NCI-H524 treated with DMSO at 0.1 percent for 48 hours (cell line): ENCODE measurements around the gene BAZ1A.

Experiments
- DNase-seq: peaks from one replicate; lab custom pipeline; 2025; lab: John Stamatoyannopoulos, UW

BAZ1A gene, protein sequence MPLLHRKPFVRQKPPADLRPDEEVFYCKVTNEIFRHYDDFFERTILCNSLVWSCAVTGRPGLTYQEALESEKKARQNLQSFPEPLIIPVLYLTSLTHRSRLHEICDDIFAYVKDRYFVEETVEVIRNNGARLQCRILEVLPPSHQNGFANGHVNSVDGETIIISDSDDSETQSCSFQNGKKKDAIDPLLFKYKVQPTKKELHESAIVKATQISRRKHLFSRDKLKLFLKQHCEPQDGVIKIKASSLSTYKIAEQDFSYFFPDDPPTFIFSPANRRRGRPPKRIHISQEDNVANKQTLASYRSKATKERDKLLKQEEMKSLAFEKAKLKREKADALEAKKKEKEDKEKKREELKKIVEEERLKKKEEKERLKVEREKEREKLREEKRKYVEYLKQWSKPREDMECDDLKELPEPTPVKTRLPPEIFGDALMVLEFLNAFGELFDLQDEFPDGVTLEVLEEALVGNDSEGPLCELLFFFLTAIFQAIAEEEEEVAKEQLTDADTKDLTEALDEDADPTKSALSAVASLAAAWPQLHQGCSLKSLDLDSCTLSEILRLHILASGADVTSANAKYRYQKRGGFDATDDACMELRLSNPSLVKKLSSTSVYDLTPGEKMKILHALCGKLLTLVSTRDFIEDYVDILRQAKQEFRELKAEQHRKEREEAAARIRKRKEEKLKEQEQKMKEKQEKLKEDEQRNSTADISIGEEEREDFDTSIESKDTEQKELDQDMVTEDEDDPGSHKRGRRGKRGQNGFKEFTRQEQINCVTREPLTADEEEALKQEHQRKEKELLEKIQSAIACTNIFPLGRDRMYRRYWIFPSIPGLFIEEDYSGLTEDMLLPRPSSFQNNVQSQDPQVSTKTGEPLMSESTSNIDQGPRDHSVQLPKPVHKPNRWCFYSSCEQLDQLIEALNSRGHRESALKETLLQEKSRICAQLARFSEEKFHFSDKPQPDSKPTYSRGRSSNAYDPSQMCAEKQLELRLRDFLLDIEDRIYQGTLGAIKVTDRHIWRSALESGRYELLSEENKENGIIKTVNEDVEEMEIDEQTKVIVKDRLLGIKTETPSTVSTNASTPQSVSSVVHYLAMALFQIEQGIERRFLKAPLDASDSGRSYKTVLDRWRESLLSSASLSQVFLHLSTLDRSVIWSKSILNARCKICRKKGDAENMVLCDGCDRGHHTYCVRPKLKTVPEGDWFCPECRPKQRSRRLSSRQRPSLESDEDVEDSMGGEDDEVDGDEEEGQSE (N-terminal part only)

DNA sequence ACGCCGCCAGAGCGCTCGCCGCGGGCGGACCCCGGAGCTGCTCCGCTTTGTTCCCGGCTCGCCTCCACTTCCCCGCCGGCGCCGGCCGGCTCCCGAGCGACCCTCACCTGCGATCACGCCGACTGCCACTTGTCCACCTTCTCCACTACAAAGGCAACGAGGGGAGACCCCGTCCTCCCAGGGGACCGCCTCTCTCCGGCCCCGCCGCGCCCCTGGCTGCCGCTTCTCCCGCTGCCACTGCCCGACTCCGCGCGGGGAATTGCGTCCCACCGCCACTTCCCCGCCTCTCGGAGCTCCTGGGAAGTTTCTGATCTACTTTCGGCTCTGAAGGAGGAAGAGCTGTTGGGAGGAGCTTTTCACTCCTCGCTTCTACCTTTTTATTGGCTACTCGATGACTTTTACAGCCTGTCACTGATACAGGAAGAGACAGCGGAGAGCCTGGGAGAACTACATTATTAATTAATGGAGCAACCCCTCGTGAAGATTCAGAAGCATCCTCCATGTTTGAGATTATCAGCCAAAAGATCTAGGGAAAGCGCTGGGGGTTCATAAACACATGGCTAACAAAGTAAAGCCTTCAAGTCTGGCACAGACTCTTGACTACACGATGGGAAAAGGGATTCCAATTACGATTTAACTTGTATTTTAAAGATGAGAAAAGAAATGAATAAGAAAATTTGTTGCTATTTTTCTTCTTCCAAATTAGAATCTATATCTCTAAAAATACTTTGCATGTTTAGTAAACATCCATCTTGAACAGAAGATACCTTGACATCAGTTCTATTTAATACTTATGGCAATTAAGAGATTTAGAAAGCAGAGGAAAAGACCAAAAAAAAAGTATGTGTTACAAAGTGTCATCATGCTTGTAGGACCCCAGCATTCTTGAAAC lies at the start of gene BAZ1A:
BAZ1A (minus strand) TSS at position 330 of the 892 bp plus-strand sequence. CDS start 756 bp downstream, outside the sequence.
- peak; percentile 97 for DNase-seq

DNA sequence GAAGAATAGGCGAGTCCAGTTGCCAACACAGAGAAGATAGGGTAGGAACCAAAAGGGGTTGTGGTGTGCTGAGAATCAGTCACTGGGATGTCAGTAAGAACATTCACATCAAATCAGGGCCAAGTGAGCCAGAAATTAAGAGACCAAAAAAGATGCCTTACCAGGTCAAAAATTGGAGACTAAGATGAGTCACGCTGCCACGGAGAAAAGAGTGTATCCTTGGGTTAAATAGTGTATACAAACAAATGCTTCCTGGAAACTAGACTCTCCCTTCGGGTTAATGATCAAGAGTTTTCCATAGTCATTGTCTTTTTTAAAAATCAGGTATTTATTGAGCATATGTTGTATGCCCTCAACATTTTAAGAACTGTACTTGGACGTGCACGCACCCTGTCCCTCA lies 45.2 kb upstream of the BAZ1A start:
- no peak for DNase-seq

DNA sequence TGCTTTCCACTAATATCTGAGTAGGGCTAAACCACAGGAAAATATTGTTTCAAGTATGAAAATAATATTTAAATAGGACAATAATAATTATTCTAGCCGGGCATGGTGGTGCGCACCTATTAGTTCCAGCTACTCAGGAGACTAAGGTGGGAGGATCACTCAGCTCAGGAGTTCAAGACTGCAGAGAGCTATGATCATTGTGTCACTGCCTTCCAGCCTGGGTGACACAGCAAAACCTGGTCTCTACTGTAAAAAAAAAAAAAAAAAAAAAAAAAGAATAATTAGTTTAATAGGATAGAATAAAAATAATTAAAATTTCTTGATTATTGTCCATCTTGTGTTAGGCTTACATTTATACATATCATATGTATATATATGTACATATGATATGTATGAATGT lies 38.5 kb upstream of the BAZ1A start:
- DNase-seq, result no peak

DNA sequence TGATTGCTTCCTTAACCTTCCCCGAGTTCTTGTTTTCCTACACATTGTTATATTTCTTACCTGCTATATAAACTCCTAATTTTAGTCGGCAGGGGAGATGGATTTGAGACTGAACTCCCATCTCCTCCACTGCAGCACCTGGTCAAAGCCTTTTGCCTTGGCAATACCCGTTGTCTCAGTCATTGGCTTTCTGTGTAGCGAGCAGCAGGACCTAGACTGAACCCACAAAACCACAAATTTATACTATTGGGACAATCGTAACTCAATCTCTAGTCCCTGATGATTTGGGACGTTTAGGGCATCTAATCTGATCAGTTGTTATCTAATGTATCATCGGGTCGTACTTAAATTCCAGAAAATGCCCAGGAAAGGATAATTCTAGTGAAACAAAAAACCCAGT lies 37.8 kb upstream of the BAZ1A start:
- DNase-seq, result no peak

DNA sequence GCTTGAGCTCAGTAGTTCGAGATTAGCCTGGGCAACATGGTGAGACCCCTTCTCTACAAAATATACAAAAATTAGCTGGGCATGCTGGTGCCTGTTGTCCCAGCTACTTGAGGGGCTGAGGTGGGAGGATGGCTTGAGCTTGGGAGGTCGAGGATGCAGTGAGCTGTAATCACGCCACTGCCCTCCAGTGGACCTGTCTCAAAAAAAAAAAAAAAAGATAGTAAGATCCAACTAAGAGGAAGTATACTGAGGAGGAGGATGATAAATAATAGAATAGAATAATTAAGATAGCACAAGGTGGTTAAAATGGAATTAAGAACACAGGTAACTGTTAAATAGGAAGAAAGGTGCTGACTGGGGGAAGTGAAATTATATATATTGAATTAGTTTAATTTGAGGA lies 37.0 kb upstream of the BAZ1A start:
- DNase-seq, result no peak

DNA sequence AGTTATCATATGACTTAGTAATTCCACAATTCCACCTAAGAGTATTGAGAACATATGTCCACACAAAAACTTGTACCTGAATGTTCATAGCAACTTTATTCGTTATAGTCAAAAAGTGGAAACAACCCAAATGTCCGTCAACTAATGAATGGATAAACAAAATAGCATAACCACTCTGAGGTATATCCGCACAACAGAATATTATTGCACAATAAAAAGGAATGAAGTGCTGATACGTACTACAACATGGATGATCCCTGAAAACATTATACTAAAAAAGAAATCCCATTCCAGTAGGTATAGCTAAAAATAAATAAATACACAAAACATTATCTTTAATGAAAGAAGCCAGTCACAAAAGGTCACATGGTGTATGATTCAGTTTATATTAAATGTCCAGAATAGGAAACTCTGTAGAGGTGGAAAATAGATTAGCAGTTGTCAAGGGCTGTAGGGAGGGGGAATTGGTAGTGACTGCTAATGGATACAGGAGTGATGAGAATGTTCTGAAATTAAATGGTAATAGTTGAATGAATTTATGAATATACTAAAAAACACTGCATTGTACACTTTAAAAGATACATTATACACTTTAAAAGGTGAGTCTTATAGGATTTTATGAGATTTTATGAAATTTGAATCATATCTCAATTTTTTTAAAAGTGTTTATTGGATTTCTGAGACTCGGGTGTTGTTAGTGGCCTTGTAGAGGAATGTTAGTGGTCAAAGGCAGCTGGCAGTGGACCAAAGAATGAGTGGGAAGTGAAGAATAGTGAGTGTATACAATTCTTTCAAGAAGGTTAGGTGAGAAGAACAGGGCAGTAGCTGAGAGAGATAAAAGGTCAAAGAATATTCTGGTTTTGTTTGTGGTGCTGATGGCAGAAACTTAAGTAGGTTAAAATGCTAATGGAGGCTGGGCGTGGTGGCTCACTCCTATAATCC lies 36.3 kb upstream of the BAZ1A start:
- DNase-seq, result no peak

DNA sequence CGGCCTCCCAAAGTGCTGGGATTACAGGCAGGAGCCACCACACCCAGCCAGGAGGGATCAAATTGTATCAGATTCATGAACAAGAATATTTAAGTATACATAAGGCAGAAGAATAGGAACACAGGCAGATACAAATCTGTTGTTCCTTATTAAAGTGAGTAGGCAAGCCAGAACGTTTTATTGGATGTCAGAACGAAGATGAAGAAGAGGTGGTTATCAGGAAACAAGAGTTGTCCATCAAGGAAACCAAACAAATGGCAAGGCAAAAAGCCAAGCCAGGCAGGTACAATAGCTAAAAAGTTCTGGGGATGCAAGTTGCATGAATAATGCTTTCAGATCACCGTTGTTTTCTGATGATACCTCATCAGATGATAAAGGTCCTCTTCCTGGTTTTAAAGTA lies 31.1 kb upstream of the BAZ1A start:
- no peak for DNase-seq

DNA sequence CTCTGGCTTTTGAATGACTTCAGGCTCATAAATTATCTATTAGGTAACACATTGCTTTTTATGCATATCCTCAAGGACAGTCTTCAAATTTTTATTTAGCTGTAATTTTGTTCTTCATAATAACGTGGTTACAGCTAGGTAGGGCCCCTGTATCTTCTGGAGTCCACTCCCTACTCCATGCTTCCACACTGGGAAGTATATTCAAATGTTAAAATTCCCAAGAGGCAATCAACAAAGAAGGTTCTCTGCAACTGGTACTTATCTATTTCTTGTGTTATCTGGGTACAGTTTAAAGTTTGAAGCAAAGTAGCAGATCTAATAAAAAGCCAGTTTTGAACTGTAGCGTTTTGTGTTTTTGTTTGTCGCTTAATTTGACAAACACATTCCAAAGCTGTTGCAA lies 20.1 kb upstream of the BAZ1A start:
- no peak for DNase-seq

DNA sequence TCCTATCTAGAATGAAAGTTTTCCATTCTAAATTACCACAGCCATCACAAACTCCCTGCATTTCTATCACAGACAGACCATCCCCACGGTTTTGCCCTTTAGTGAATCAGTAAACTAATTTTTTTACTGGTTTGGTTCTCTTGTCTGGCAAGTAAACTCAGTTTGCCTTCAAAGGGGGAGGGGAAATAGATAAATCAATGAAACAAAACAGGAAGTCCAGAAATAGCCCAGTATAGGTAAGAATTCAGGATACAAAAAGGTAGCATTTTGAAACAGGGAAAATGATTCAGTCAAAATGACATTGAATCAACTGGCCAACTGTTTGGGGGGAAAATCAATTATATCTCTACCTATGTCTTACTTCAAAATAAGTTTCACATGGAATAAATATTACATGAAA lies 15.8 kb upstream of the BAZ1A start:
- no peak for DNase-seq

DNA sequence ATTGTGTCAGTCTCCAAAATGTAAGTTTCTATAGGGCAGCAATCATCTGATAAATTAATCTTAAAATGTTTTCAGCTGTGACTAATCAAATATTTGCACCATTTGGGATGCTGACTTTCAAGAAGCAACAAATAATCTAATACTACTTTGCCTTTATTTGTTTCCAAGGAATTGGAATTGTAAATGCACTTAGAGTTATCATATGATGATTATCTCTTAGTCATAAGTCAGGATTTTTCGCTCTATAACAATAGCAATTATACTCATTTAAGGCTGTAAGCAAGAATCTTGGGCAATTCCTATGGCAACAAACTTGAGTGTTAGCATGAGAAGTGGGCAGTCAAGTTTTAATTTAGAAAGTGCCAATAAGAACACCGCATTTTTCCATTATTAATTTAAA lies 13.0 kb upstream of the BAZ1A start:
- no peak for DNase-seq

DNA sequence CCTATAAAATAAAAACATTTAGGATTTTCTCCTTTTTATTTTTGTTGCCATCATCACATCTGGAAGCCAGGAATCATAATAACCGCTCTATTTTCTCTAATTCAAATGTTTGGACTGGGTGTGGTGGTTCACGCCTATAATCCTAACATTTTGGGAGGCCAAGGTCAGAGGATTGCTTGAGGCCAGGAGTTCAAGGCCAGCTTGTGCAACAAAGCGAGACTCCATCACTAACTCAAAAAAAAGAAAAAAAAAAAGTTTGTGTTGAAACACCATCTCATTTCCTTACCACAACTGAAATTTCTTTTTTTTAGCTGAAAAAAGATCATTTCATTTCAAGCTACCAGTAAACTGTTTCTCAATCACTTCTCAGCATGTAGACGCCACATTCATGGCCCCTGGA lies 8.8 kb upstream of the BAZ1A start:
- DNase-seq, result no peak

DNA sequence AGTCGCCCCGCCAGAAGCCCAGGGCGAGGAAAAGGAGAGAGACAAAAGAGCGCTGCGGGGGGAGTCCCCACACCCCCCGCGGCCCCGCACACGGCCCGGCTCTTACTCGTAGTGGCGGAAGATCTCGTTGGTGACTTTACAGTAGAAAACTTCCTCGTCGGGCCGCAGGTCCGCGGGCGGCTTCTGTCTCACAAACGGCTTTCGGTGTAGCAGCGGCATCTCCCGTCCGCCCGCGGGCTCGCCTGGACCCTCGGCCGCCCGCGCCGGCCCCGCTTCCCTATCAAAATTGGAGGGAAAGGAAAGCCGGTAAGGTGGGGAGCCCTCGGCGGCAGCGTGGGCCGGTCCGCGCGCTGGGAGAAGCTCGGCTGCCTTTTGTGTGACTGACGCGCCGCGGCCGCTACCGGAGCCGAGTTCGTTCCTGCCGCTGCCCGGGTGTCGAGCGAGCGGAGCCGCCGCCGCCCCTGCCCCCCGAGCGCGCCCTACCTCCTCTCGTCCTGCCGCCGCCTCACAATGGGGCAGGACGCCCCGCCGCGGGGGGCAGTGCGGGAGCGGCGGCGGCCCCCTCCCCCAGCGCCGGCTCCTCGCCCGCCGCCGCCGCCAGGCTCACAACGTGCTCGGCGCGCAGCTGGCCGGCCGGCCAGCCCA lies 652 bp downstream of the BAZ1A start:
- no peak for DNase-seq

DNA sequence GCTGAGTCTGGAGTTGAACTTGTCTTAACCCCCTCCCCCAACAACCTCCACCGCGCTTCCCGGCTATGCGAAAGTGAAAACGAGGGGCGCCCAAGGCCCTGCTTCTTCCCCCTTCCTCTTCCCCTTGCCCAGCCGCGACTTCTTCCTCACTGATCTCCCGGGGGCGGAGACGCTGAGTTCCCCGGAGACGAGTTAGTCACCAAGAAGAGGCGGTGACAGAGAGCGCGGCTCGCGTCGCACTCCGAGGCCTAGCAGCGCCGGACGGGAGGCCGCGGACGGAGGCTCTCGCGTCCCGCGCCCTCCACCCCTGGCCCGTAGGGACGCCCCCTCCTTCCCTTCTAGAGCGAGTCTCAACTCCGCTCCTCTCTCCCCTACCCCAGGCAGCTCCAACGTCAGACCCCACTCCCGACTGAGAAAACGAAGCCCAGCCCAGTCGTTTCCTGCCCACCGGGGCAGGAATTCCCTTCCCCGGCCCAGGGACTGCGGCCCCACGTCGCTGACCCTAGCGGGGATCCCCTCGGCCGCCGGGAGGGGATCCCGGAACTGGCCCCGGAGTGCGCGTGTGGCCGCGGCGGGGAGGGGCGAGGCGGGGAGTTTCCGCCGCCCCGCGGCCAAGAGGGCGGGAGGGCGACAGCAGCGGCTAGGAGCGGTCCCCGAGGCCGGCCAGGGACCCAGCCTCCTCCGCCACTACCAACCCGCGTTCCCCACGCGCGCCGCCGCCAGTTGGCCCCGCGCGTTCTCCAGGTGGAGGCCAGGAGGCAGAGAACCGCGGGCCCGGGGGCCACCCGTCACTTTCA lies 1.4 kb downstream of the BAZ1A start:
- peak; percentile 78 for DNase-seq

DNA sequence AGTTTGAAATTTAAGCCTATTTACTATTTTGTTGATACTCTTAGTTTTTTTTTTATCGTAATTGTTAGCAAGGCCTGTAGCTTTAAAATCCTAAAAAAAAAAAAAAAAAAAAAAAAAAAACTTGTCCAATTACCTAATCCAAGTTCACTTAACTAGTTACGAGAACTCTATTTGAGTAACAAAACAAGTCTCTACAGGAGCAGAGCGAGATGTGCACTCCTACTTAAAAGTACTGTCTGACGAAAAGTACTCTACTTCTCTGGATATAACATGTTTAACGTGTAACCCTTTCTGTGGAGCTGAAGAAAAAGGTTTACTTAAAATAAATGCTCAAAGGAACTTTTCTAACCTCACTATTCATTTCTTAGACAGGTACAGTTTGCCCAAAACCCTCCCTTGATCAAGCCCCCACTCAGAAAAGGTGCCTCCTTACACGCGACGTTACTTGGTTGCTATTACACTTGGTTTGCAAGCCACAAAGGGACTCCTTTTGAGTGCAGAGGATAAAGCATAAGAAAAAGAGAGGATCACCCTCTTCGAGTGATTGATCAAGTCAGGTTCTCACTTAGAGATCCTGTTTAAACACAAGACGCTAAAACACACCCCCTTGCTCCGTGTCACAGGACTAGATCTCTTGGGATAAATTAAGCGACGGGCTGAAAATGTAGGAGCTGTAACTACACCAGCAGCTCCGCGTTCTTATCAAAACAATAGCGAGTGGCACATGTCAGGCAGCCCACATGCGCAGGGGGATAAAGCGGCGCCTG lies 2.2 kb downstream of the BAZ1A start:
- DNase-seq, result peak; percentile 78

DNA sequence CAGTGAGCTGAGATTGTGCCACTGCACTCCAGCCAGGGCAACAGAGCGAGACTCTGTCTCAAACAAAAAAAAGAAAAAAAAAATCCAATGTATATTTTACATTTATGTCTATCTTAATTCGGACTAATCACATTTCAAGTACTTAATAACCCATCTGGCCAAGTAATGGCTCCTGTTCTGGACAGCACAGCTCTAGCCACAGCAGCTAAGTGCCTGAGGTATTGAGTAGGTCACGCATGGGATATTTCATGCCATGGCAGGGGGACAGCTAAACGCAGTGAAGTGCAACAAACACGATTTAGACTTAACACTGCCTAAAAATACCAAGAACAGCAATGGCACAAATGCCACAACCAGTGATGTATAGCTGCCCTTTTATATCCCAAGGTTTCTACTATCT lies 8.0 kb downstream of the BAZ1A start:
- peak; percentile 63 for DNase-seq

DNA sequence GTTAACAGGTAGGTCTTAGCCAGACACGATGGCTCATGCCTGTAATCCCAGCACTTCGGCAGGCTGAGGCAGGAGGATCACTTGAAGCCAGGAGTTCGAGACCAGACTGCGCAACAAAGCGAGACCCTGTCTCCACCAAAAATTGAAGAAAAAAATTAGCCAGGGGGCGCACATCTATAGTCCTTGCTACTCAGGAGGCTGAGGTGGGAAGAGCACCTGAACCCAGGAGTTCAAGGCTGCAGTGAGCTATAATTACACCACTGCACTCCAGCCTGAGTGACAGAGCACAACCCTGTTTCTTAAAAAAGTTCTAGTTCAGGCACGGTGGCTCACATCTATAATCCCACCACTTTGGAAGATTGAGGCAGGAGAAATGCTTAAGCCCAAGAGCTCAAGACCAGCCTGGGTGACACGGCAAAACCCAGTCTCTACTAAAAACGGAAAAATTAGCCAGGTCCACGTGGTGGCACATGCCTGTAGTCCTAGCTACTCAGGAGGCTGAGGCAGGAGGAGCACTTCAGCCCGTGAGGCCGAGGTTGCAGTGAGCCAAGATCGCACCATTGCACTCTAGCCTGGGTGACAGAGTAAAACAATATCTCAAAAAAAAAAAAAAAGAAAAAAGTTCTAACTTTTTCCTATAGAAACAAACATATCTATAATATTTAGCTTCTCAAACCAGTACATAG lies 9.1 kb downstream of the BAZ1A start:
- no peak for DNase-seq

DNA sequence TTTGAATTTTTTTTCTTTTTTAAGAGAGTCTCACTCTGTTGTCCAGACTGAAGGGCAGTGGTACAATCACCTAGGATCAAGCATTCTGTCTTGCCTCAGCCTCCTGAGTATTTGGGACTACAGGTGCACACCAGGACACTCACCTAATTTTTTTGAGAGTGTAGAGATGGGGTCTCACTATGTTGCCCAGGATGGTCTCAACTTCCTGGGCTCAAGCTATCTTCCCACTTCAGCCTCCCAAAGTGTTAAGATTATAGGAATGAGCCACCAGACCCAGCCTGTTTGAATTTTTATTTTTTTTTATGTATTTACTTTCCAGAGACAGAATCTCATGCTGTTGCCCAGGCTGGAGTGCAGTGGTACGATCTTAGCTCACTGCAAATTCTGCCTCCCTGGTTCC lies 11.3 kb downstream of the BAZ1A start:
- no peak for DNase-seq

DNA sequence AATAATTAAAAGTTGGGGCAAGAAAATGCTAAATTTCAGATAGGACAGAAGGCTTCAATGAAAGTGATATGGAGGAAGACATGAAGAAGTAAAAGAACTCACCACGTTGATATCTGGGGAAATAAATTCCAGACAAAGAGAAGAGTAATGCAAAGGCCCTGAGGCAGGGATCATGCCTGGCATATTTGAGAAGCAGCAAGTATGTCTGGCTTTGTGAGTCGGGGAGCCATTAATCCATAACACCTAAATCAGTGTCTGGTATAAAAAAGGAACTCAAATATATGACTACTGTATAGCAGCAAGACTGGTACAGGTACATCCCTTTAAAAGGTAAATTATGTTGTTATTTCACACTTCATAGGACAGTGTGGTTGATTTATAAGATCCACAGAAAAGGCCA lies 16.4 kb downstream of the BAZ1A start:
- no peak for DNase-seq
